Measurements from ENCODE around the gene NWD2. TPM values are rescaled to one million over a fixed set of nuclear protein-coding genes. Genes with fewer than 3 reads are reported as not detected.

NWD2 gene
- total RNA-seq, 4 donors from 2014 or later = not detected

- Histone ChIP-seq H3K36me3 (no peaks in the 10 kb centered on the region), H3K27ac (no peak overlapping the region), H3K4me1 (no peaks in the 10 kb centered on the region), H3K9me3 (no peaks in the 10 kb centered on the region), H3K4me3 (no peak overlapping the region), H3K27me3 (no peaks in the 10 kb centered on the region)
- intact Hi-C loops (cut with DNase I; ENCODE audit: low total_unique reads) (no loop called here), in situ Hi-C loops (cut with MboI; ENCODE audit: low sequenced_read_pairs in 4 of 4) (no loop called here)
- DNase-seq (no peak), ATAC-seq (no peak)
- no peak for TF ChIP-seq CTCF (IDR thresholded peaks at IDR 0.05 in 4 of 5, conservative IDR thresholded peaks at IDR 0.05 in 1 of 5)
These were observed 198.6 kb downstream of the NWD2 start for GRCh38 chr4:37443137-37443536.

- Histone ChIP-seq H3K27ac (no peak overlapping the region), H3K27me3 (peaks cover 0 to 1% (median 0%) of the 10 kb centered on the region in 3 donors), H3K9me3 (no peaks in the 10 kb centered on the region), H3K4me3 (no peak overlapping the region), H3K4me1 (no peaks in the 10 kb centered on the region), H3K36me3 (no peaks in the 10 kb centered on the region)
- TF ChIP-seq POLR2A (IDR thresholded peaks at IDR 0.05) = no peak
- TF ChIP-seq CTCF (IDR thresholded peaks at IDR 0.05 in 4 of 5, conservative IDR thresholded peaks at IDR 0.05 in 1 of 5) = no peak
- DNase-seq (no peak), ATAC-seq (no peak)
- intact Hi-C loops (cut with DNase I; ENCODE audit: low total_unique reads) = no loop called here
- in situ Hi-C loops (cut with MboI; ENCODE audit: low sequenced_read_pairs in 4 of 4) = no loop called here
These were observed 200.5 kb downstream of the NWD2 start for GRCh38 chr4:37445023-37445422.

- H3K4me3 ChIP-seq = no peak overlapping the region
- in situ Hi-C loops (cut with MboI; ENCODE audit: low sequenced_read_pairs in 4 of 4) = no loop called here
- H3K27ac ChIP-seq = no peak overlapping the region
- TF ChIP-seq CTCF (IDR thresholded peaks at IDR 0.05 in 4 of 5, conservative IDR thresholded peaks at IDR 0.05 in 1 of 5) = no peak
- TF ChIP-seq POLR2A (IDR thresholded peaks at IDR 0.05) = no peak
- H3K27me3 ChIP-seq = peaks cover 0 to 8% (median 0%) of the 10 kb centered on the region in 3 donors
- DNase-seq = no peak
- ATAC-seq = no peak
- intact Hi-C loops (cut with DNase I; ENCODE audit: low total_unique reads) = no loop called here
- H3K4me1 ChIP-seq = no peaks in the 10 kb centered on the region
- H3K36me3 ChIP-seq = no peaks in the 10 kb centered on the region
- H3K9me3 ChIP-seq = no peaks in the 10 kb centered on the region
These were observed 201.5 kb downstream of the NWD2 start for GRCh38 chr4:37446016-37446415.

GRCh38 chr4:37447886-37448285, 203.3 kb downstream of the NWD2 start:
- H3K9me3 ChIP-seq = no peaks in the 10 kb centered on the region

More at GRCh38 chr4:37447886-37448285, 203.3 kb downstream of the NWD2 start:
- Histone ChIP-seq H3K4me1 (peaks cover 0 to 3% of the 10 kb centered on the region in 2 donors), H3K27me3 (peaks cover 0 to 14% (median 5%) of the 10 kb centered on the region in 3 donors), H3K4me3 (no peak overlapping the region), H3K27ac (no peak overlapping the region), H3K36me3 (no peaks in the 10 kb centered on the region)
- DNase-seq (no peak), ATAC-seq (no peak)
- no peak for TF ChIP-seq CTCF (IDR thresholded peaks at IDR 0.05 in 4 of 5, conservative IDR thresholded peaks at IDR 0.05 in 1 of 5)
- TF ChIP-seq POLR2A (IDR thresholded peaks at IDR 0.05) = no peak
- in situ Hi-C loops (cut with MboI; ENCODE audit: low sequenced_read_pairs in 4 of 4) (no loop called here), intact Hi-C loops (cut with DNase I; ENCODE audit: low total_unique reads) (no loop called here)

Data from gastrocnemius medialis (tissue), 4 donors.